IMR-90 (cell line): Measurements from ENCODE around the gene ITGB5.

ENCODE experiments used
- BHLHE40 ChIP-seq: fragments of 150-350 bp; IDR thresholded peaks from 2 replicates; pipeline ENCODE4 v1.6.1; 2016; ENCODE audit warnings: mild to moderate bottlenecking, low read depth, low read length
- CEBPB ChIP-seq: IDR thresholded peaks from 2 replicates; pipeline ENCODE4 v1.6.1; 2012; ENCODE audit warnings: low read depth, low read length, improper control_type of control experiment
- CTCF ChIP-seq: conservative IDR thresholded peaks from 2 replicates; pipeline ENCODE4 v1.5.1; 2012; ENCODE audit warnings: mild to moderate bottlenecking, low read depth, low read length, improper control_type of control experiment
- ELK1 ChIP-seq: fragments of 150-350 bp; IDR thresholded peaks from 2 replicates; pipeline ENCODE4 v1.6.1; 2016; ENCODE audit warnings: low read depth, mild to moderate bottlenecking, low read length, moderate library complexity, borderline replicate concordance
- RAD21 ChIP-seq: IDR thresholded peaks from 2 replicates; pipeline ENCODE4 v1.6.1; 2012; ENCODE audit warnings: low read length, improper control_type of control experiment

GRCh38 chr3:124858275-124858674, 28.9 kb downstream of the ITGB5 start:
- TF ChIP-seq ELK1: no peak
- no peak for TF ChIP-seq BHLHE40
- no peak for TF ChIP-seq RAD21
- TF ChIP-seq CTCF: no peak
- TF ChIP-seq CEBPB: no peak
